Natural killer cell (primary cell): ENCODE results near the gene NTHL1. TPM values are rescaled to one million over a fixed set of nuclear protein-coding genes. Genes with fewer than 3 reads are reported as not detected.

ENCODE experiments used
- ATAC-seq, 3 donors: fragments of 150-1000 bp in 2 of 3; fragments of 200-7000 bp in 1 of 3; cut with Tn5 transposase; 1 replicate in 1 of 3; 2 replicates in 2 of 3; pipeline ENCODE4 v1.10.0; 2021; ENCODE audit warnings: mild to moderate bottlenecking in 2 of 3, moderate library complexity in 2 of 3
- DNase-seq, 2 donors: peaks; one replicate each; pipeline versions ENCODE4 v3.0.0 to v3.0.0-alpha.2; 2013 to 2021; ENCODE audit warnings: mixed read lengths in 1 of 2
- H3K27ac ChIP-seq: one replicate; pipeline ENCODE4 v1.5.1; 2013; ENCODE audit warnings: mild to moderate bottlenecking, low read length
- H3K27me3 ChIP-seq: one replicate; pipeline ENCODE4 v1.6.1; 2013; ENCODE audit warnings: low read length; ENCODE audit not compliant: control insufficient read depth, insufficient read depth
- H3K36me3 ChIP-seq: one replicate; pipeline ENCODE4 v1.6.1; 2013; ENCODE audit warnings: low read length; ENCODE audit not compliant: control insufficient read depth, insufficient read depth
- H3K4me1 ChIP-seq: one replicate; pipeline ENCODE4 v1.6.1; 2013; ENCODE audit warnings: low read length; ENCODE audit not compliant: control insufficient read depth, insufficient read depth
- H3K4me3 ChIP-seq: one replicate; pipeline ENCODE4 v1.5.1; 2013; ENCODE audit warnings: low read length
- H3K9me3 ChIP-seq: one replicate; pipeline ENCODE4 v1.6.1; 2013; ENCODE audit warnings: low read length; ENCODE audit not compliant: control insufficient read depth, insufficient read depth
- H3K27ac Mint-ChIP-seq, 2 donors: one replicate each; pipeline ENCODE4 v1.8.0; 2022; ENCODE audit warnings: mild to moderate bottlenecking in 2 of 2, mixed read lengths in 2 of 2, moderate library complexity in 1 of 2
- H3K27me3 Mint-ChIP-seq, 2 donors: one replicate each; pipeline ENCODE4 v1.8.0; 2022; ENCODE audit warnings: low read depth in 2 of 2, mixed read lengths in 2 of 2
- H3K36me3 Mint-ChIP-seq: one replicate; pipeline ENCODE4 v1.8.0; 2022; ENCODE audit warnings: mixed read lengths
- H3K4me1 Mint-ChIP-seq, 2 donors: one replicate each; pipeline ENCODE4 v1.8.0; 2022; ENCODE audit warnings: mixed read lengths in 2 of 2
- H3K4me3 Mint-ChIP-seq: one replicate; pipeline ENCODE4 v1.8.0; 2022; ENCODE audit warnings: mild to moderate bottlenecking, moderate library complexity, mixed read lengths
- H3K9me3 Mint-ChIP-seq, 2 donors: one replicate each; pipeline ENCODE4 v1.8.0; 2022; ENCODE audit warnings: mixed read lengths in 2 of 2
- WGBS: methylation state at CpG from one replicate; pipeline ENCODE4 v1.1.7; 2013; ENCODE audit warnings: missing lambda C conversion rate; ENCODE audit not compliant: insufficient coverage; 5-methylcytosine and 5-hydroxymethylcytosine counted together
- intact Hi-C: fragments of 100-400 bp; cut with micrococcal nuclease; formaldehyde crosslinking; loops from one replicate; pipeline ENCODE4 v1.14.2; 2022
- total RNA-seq, 4 donors: library from RNA; stranded (reverse); fragments of 120-200 nt in 1 of 4; gene quantifications; one replicate each; pipeline versions ENCODE4 v1.2.3 to v1.2.4, GENCODE V29; 2013 to 2022
- TF ChIP-seq, protein P1 (sequence below): fragments of 200-600 bp; IDR thresholded peaks from one replicate; pipeline ENCODE4 v1.8.0; 2022; ENCODE audit warnings: antibody characterized with exemption

NTHL1 gene
- total RNA-seq, 3 donors from 2014 or later (not counting 1 experiment from before 2014, with no cell fraction given): 8.7 to 12.9 (median 9.7) TPM

DNA sequence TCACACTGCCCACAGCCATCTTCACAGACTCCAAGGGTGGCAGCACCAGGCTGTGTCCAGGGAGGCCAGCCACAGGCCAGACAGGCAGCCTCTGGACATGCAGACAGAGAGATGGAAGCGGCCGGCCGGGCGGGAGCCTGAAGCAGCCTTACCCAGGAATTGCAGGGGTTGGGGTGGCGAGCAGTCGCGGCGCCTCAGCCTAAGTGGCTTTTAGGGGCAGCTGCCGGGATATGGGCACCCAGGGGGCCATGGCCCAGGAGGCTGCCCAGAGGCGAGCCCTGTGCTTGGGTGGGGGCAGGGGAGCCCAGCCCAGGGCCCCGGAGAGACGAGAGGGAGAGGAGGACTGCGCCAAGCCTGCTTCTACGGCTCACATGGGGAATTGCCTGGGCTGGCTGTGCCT lies 22.4 kb downstream of the NTHL1 start:
- Mint-ChIP-seq H3K36me3 (no peaks in the 10 kb centered on the region), H3K27ac (no peak overlapping the region), H3K4me1 (peaks cover 8 to 21% of the 10 kb centered on the region in 2 donors), H3K27me3 (peaks cover 0 to 18% of the 10 kb centered on the region in 2 donors), H3K9me3 (no peaks in the 10 kb centered on the region), H3K4me3 (peak overlapping the region; percentile 70)
- Histone ChIP-seq H3K9me3 (no peaks in the 10 kb centered on the region), H3K4me1 (peaks cover 34% of the 10 kb centered on the region), H3K27ac (no peak overlapping the region), H3K4me3 (no peak overlapping the region), H3K27me3 (peaks cover 16% of the 10 kb centered on the region), H3K36me3 (no peaks in the 10 kb centered on the region)
- DNase-seq: no peak
- TF ChIP-seq, protein P1, sequence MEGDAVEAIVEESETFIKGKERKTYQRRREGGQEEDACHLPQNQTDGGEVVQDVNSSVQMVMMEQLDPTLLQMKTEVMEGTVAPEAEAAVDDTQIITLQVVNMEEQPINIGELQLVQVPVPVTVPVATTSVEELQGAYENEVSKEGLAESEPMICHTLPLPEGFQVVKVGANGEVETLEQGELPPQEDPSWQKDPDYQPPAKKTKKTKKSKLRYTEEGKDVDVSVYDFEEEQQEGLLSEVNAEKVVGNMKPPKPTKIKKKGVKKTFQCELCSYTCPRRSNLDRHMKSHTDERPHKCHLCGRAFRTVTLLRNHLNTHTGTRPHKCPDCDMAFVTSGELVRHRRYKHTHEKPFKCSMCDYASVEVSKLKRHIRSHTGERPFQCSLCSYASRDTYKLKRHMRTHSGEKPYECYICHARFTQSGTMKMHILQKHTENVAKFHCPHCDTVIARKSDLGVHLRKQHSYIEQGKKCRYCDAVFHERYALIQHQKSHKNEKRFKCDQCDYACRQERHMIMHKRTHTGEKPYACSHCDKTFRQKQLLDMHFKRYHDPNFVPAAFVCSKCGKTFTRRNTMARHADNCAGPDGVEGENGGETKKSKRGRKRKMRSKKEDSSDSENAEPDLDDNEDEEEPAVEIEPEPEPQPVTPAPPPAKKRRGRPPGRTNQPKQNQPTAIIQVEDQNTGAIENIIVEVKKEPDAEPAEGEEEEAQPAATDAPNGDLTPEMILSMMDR: no peak
- intact Hi-C loops: loop anchor here (10.0 kb wide), 1 partner anchor 240 kb away; the partner anchor contains the start of gene RNPS1
- 95% methylated on average over 14 of the region's 14 CpGs for WGBS
- no peak for ATAC-seq

DNA sequence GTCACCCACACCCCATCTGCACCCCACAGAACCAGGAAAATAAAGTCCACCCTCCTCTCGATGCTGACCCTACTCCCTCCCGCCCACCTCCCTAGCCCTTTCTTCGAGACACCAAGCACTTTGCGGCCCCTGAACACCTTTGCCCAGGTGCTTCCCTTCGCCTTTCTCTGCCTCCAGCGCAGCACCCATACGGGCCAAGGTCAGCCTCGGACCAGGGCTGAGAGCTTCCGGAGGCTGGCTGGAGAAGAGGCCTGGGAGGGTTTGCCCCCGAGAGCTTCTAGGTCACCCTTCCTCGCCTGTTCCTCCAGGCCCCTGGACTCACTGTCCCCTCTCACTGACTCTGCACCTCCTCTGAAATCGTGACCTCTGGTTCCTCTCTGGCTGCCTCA lies 23.6 kb downstream of the NTHL1 start:
- Mint-ChIP-seq H3K4me1 (peaks cover 8 to 21% of the 10 kb centered on the region in 2 donors), H3K9me3 (no peaks in the 10 kb centered on the region), H3K27me3 (peaks cover 0 to 20% of the 10 kb centered on the region in 2 donors), H3K27ac (peak overlapping the region in 1 of 2 donors; percentile 80), H3K4me3 (peak overlapping the region; percentile 58), H3K36me3 (no peaks in the 10 kb centered on the region)
- no peak for DNase-seq
- Histone ChIP-seq H3K36me3 (no peaks in the 10 kb centered on the region), H3K4me1 (peaks cover 40% of the 10 kb centered on the region), H3K4me3 (no peak overlapping the region), H3K9me3 (no peaks in the 10 kb centered on the region), H3K27me3 (peaks cover 19% of the 10 kb centered on the region), H3K27ac (no peak overlapping the region)
- intact Hi-C loops: loop anchor here (10.0 kb wide), 1 partner anchor 241 kb away; the partner anchor contains the start of gene RNPS1
- TF ChIP-seq, protein P1: no peak
- WGBS: 94% methylated on average over 12 of the region's 12 CpGs
- no peak for ATAC-seq

- ATAC-seq (peak; percentile 92 to 98 (median 95)), DNase-seq (peak; percentile 96 to 97)
- no peaks in the 10 kb centered on the region for H3K36me3 ChIP-seq
- 12% methylated on average over 51 of the region's 53 CpGs for WGBS
- H3K27ac ChIP-seq: peak overlapping the region; percentile 78
- no peaks in the 10 kb centered on the region for H3K9me3 ChIP-seq
- H3K36me3 Mint-ChIP-seq: no peaks in the 10 kb centered on the region
- peak overlapping the region; percentile 73 to 80 for H3K27ac Mint-ChIP-seq
- H3K4me3 ChIP-seq: peak overlapping the region; percentile 24
- no peaks in the 10 kb centered on the region for H3K9me3 Mint-ChIP-seq
- peaks cover 0 to 24% of the 10 kb centered on the region in 2 donors for H3K27me3 Mint-ChIP-seq
- H3K27me3 ChIP-seq: peaks cover 19% of the 10 kb centered on the region
- intact Hi-C loops: loop anchor here (1.0 to 10.0 kb wide), 4 partner anchors 24 to 241 kb away; partner anchors contain the start of genes NTHL1, RNPS1, TRAF7 and TSC2
- H3K4me3 Mint-ChIP-seq: peak overlapping the region; percentile 80
- H3K4me1 Mint-ChIP-seq: peaks cover 8 to 21% of the 10 kb centered on the region in 2 donors
- peaks cover 40% of the 10 kb centered on the region for H3K4me1 ChIP-seq
- TF ChIP-seq, protein P1: peak; percentile 93
Observed at GRCh38 chr16:2023092-2024031, 24.3 kb downstream of the NTHL1 start.
